Breast epithelium (tissue), 3 donors: ENCODE measurements around the gene CACNA2D3.

Source experiments
- CTCF ChIP-seq, 3 donors: fragments of 450-650 bp; IDR thresholded peaks; one replicate each; pipeline ENCODE4 v1.5.1; 2016 to 2017; ENCODE audit warnings: antibody characterized with exemption in 3 of 3, mild to moderate bottlenecking in 3 of 3, moderate library complexity in 3 of 3
- POLR2A ChIP-seq: fragments of 450-650 bp; IDR thresholded peaks from one replicate; pipeline ENCODE4 v1.6.1; 2016; ENCODE audit warnings: antibody characterized with exemption, mild to moderate bottlenecking, moderate library complexity

GRCh38 chr3:54313418-54313817, 191.1 kb downstream of the CACNA2D3 start:
- TF ChIP-seq CTCF (IDR thresholded peaks at IDR 0.05) (no peak), POLR2A (no peak)
